LoVo (cell line): ENCODE results near the gene LRP2BP.

Source experiments
- DNase-seq: peaks from one replicate; pipeline ENCODE4 v3.0.0-alpha.2; 2016; ENCODE audit warnings: low spot score

LRP2BP gene

GRCh38 chr4:185395238-185395955 is at the start of gene LRP2BP:
TSS of gene LRP2BP (minus strand) at chr4:185395924. CDS start at chr4:185378186, 17,738 bp downstream.
- peak; percentile 81 for DNase-seq

GRCh38 chr4:185445209-185445608 is 49.5 kb upstream of the LRP2BP start:
- no peak for DNase-seq

GRCh38 chr4:185441479-185441878 is 45.8 kb upstream of the LRP2BP start:
- DNase-seq = no peak

GRCh38 chr4:185437809-185438208 is 42.1 kb upstream of the LRP2BP start:
- no peak for DNase-seq

DNA sequence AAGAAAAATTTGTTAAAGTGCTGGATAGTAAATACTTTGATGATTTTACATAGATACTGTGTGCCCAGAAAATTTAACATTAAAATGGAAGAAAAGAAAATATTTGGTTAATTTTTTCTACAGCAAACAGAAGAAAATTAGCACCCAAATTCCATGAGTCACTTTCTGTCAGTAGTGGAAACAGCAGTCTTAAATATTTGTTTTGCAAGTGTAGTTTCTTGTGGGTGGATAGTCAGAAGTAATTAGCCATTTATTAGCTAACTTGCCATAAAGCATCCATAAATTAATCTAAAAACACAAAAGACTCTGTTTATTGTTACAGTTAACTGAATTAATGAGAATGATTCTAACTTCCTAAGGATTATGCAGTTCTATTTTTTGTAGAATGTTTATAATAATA is 39.7 kb upstream of the LRP2BP start:
- no peak for DNase-seq

- no peak for DNase-seq
Observed at GRCh38 chr4:185429660-185430059, 33.9 kb upstream of the LRP2BP start.

DNA sequence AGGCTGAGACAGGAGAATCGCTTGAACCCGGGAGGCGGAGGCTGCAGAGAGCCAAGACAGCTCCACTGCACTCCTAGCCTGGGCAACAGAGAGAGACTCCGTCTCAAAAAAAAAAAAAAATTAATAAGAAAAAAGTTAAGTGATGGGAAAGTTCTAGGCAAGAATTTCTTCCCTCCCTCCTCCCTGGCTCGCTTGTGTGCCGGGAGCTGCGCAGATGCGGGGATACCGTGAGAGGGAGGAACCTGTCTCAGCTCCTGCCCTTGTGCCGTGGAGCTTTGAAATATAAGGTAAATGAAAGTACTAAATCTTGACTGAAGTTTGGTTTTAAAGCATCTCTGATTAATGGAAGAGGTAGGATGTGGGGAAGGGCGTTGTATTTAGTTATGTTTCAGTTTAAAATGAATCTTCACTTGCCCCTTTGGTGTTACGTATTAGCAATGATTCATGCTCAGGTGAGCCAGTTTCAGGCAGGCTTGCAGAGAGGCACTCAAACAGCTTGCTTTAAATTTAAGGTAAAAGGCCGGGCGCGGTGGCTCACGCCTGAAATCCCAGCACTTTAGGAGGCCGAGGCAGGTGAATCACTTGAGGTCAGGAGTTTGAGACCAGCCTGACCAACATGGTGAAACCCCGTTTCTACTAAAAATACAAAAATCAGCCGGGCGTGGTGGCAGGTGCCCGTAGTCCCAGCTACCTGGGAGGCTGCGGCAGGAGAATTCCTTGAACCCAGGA is 31.4 kb upstream of the LRP2BP start:
- no peak for DNase-seq

DNA sequence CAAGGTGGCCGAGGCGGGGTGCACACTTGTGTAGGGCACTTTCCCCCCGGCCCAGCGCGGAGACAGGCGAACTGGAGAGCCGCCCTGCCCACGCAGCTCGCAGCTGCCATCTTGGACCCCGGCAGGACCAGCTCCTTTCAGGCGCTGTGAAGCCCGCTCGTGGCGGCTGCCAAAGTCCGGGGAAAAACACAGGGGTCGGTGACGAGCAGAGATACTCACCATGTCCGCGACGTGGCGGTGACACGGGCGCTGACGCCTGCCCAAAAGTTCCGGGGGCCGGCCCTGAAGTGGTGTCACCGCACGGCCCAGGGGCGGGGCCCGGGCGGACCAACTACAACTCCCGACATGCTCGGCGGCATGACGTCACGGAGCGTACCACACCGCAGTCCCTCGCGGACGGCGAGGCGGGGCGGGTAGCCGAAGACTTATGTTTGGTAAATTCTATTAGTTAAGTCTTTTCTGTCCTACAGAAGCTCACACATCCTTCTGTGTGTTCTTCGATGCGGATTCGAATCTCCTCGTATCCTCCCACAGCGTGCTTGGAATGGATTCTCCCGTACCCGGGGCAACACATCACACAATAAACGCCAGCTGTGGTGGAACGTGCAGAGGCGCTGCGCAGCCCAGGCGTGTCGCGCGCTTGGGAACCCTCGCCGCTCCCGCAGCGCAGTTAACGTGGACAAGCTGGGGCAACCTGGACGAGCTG is 30.1 kb upstream of the LRP2BP start, which contains the start of gene UFSP2:
TSS of gene UFSP2 (minus strand) at position 318 of the 706 bp plus-strand sequence. CDS start at position 222, 96 bp downstream.
- DNase-seq = peak; percentile 85

DNA sequence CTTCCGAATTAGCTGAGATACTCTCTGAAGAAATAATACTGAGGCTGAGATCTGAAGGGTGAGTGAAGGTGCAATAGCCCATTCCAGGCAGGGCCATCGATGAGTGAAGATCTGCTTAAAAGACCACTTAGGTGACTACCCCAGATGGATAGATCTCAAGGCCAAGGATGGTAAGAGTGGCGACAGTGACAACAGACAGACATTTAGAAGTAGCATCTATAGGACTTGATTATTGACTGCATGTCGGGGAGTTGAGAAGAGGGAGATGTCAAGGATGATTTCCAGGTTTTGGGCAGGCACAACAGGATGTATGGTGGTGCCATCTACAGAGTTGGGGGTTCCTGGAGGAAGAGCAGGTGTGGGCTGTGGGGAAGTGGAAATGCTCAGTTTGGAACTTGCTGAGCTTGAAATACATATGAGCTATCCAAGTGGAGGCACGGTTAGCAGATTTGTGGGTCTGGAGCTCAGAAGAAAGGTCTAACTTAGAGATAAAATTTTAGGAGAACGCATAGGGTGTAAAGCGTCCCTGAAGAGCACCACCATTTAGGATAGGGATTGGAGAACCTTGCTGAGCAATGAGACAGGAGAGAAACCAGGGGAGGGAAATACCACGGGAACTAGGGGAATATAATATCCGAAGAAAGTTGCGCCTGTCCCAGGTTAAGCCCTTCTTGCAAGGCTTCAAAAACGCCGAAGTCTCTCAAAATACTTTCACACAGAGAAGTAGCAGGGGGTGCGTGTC is 29.4 kb upstream of the LRP2BP start:
- no peak for DNase-seq

- no peak for DNase-seq
Observed at GRCh38 chr4:185421366-185422124, 25.8 kb upstream of the LRP2BP start.

DNA sequence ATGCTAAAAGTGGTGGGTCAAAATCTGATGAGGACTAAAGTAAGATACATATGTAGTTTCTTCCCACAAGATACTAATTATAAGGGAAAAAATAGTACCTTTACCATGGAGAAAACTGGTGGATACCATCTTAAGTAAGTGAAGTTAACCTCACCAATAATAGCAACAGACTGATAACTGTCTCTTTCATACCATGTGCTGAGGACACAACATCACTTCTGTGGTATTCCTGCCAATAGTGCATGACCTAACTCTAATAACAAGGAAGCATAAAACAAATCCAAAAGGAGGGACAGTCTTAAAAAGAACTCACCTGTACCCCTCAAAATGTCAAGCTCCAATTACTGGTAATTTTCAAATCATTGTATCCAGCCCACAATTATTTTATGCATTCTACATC is 21.2 kb upstream of the LRP2BP start:
- no peak for DNase-seq

DNA sequence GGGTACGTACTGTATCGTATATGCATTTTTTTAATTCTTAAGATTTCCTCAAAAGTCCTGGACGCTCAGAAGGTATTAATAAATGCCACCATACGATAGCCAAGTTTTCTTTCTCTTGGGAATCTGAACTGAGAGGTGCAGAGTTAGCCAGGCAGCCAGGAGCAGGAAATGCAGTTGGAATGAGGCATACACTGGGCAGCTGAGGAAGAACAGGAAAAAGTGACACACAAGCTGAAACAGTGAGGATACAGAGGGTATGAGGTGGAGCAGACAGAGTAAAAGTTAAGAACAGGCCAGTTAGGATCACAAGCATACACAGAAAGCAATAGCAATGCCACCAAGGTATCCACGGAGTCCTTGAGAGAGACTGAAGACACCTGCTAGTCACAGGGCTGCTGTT is 16.7 kb upstream of the LRP2BP start:
- DNase-seq = no peak

DNA sequence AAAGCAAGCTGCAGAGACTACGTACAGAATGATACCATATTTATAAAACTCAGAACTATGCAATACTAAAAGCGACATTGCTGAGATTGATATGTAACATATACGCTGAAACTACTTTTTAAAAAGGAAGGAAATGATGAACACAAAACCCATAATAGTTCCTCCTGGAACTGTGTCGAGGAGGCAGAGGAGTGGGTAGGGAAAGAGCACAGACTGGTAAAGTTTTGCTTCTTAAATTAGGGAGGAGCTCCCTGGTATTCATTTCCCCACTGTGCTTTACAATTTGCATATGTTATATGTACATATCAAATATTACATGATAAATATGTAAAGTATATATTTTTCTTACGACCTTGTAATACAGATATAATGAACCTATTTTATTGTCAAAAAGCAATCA is 16.1 kb upstream of the LRP2BP start:
- DNase-seq = no peak

- DNase-seq = no peak
Observed at GRCh38 chr4:185408432-185408831, 12.7 kb upstream of the LRP2BP start.

DNA sequence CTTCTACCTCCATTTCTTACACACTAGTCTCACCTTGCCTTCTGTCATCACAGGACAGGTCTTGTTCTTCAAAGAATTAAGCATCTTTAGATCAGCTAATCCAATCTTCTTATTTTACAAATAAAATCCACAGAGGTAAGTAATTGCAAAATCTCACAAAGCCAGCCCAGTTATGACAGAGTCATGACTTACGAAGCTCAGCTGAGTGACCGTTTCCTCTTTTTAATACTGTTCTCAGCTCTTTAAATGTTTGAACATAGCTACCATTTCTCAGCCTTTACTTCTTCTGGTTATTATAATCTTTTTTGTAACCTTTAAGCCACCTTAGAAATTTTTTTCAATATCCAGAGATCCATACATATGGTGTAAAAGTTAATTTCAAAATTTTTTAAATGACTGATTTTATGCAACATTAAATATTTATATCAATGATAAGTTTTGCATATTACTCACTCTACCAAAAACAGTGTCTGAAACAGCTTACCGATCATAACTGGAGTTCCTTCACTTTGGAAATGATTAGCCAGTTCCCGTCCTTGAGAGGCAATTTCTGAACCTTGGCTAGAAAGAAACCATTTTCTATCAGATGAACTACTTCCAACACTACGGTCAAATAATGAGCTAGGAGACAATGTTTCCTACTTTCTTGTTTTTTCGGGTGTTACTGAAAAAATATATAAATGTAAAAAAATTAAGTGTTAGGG is 9.7 kb upstream of the LRP2BP start:
- DNase-seq = no peak

GRCh38 chr4:185404031-185404430 is 8.3 kb upstream of the LRP2BP start:
- DNase-seq = no peak

GRCh38 chr4:185399466-185399865 is 3.7 kb upstream of the LRP2BP start:
- DNase-seq = no peak

DNA sequence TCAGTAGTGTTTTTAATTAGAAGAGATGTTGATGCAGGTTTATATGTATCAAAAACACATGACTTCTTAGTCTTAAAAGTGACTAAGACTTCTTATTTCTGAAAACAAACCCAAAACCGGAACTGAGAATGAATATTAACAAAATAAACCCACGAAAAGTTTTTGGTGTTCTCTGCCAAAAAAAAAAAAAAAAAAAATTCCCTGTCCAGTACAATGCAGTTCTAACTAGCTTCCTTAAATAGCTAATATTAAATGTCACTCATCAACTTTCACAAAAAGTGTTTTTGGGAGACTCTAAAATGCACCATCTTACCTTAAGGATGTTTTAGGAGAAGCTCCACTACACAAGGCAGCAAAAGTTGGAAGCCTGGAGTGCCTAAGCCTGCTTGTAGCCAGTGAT is 2.9 kb upstream of the LRP2BP start:
- no peak for DNase-seq

DNA sequence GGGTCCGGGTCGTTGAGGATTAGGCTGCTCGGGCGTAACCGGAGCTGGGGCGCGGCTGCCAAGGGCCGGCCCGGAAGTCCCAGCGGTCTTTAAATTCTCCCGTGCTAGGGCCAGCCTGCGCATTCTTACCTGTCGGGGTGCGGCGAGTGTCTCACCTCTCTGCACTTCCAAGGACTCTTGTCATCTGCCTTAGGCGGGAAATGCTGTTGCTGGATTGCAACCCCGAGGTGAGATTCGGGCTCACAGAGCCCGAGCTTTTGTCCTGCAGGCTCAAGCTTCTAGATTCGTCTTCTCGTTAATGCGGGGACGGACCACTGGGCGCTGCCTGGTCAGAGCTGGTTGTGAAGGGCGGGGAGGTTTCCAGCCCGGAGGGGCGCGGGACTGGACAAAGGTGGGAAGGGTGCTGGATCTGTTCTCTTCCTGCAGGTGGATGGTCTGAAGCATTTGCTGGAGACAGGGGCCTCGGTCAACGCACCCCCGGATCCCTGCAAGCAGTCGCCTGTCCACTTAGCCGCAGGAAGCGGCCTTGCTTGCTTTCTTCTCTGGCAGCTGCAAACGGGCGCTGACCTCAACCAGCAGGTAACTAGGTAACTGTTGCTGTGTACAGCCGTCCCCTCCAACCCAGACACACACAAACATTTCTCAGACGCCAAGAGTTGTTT is 1.1 kb upstream of the LRP2BP start, which contains the start of gene ANKRD37:
TSS of gene ANKRD37 (plus strand) at position 118 of the 662 bp plus-strand sequence. CDS start at position 201, 83 bp downstream.
- peak; percentile 11 for DNase-seq
